ENCODE results near the gene WWC1.

The WWC1 gene

GRCh38 chr5:168447808-168448207 is 156.4 kb downstream of the WWC1 start:
- CTCF ChIA-PET: no interaction called here
- POLR2A ChIA-PET: no interaction called here
- DNase-seq (ENCODE audit: extremely low spot score): no peak
- no peak for TF ChIP-seq CTCF (IDR thresholded peaks at IDR 0.05; ENCODE audit: control extremely low read depth, extremely low read depth, low read depth, missing control alignments)

- ChIA-PET CTCF (no interaction called here), POLR2A (no interaction called here)
- DNase-seq (ENCODE audit: extremely low spot score): no peak
- TF ChIP-seq CTCF (IDR thresholded peaks at IDR 0.05; ENCODE audit: control extremely low read depth, extremely low read depth, low read depth, missing control alignments): no peak
These were observed 157.7 kb downstream of the WWC1 start for GRCh38 chr5:168449166-168449565.

- CTCF ChIA-PET: interaction anchor here (1.0 kb wide), 1 partner anchor 11 kb away, joined by 3 read pairs; no protein-coding TSS in a partner anchor
- no peak for TF ChIP-seq CTCF (IDR thresholded peaks at IDR 0.05; ENCODE audit: control extremely low read depth, extremely low read depth, low read depth, missing control alignments)
- POLR2A ChIA-PET: no interaction called here
- DNase-seq (ENCODE audit: extremely low spot score): no peak
These were observed 160.1 kb downstream of the WWC1 start for GRCh38 chr5:168451565-168451964.

GRCh38 chr5:168455201-168455600 is 163.8 kb downstream of the WWC1 start:
- CTCF ChIA-PET: no interaction called here
- POLR2A ChIA-PET: no interaction called here

GRCh38 chr5:168457542-168457941 is 166.1 kb downstream of the WWC1 start:
- DNase-seq (ENCODE audit: extremely low spot score): no peak
- CTCF ChIA-PET: no interaction called here
- TF ChIP-seq CTCF (IDR thresholded peaks at IDR 0.05; ENCODE audit: control extremely low read depth, extremely low read depth, low read depth, missing control alignments): no peak
- POLR2A ChIA-PET: no interaction called here

More at GRCh38 chr5:168455201-168455600, 163.8 kb downstream of the WWC1 start:
- TF ChIP-seq CTCF (IDR thresholded peaks at IDR 0.05; ENCODE audit: control extremely low read depth, extremely low read depth, low read depth, missing control alignments): no peak
- no peak for DNase-seq (ENCODE audit: extremely low spot score)

- CTCF ChIA-PET: no interaction called here
- TF ChIP-seq CTCF (IDR thresholded peaks at IDR 0.05; ENCODE audit: control extremely low read depth, extremely low read depth, low read depth, missing control alignments): no peak
These were observed 169.2 kb downstream of the WWC1 start for GRCh38 chr5:168460606-168461005.

GRCh38 chr5:168463081-168463480 is 171.6 kb downstream of the WWC1 start:
- TF ChIP-seq CTCF (IDR thresholded peaks at IDR 0.05; ENCODE audit: control extremely low read depth, extremely low read depth, low read depth, missing control alignments): no peak
- CTCF ChIA-PET: interaction anchor here (1.1 to 1.3 kb wide), 2 partner anchors 12 to 13 kb away, joined by 3 read pairs; no protein-coding TSS in a partner anchor
- DNase-seq (ENCODE audit: extremely low spot score): no peak
- POLR2A ChIA-PET: no interaction called here

More at GRCh38 chr5:168460606-168461005, 169.2 kb downstream of the WWC1 start:
- no peak for DNase-seq (ENCODE audit: extremely low spot score)
- POLR2A ChIA-PET: no interaction called here

Measured in GM10248 (cell line).